Hepatocyte (in vitro differentiated cells): Measurements from ENCODE around the gene TRIP10. TPM values are rescaled to one million over a fixed set of nuclear protein-coding genes. Genes with fewer than 3 reads are reported as not detected.
A peak's percentile ranks its signal among the peaks of the same experiment; 100 is the strongest.

Experiments used
- DNase-seq: peaks from one replicate; pipeline ENCODE4 v3.0.0-alpha.2; 2016; ENCODE audit warnings: low spot score
- H2AFZ ChIP-seq: fragments of 200-600 bp; sonication (generic); 2 replicates; pipeline ENCODE4 v1.6.0; 2016; ENCODE audit warnings: antibody characterized with exemption, mild to moderate bottlenecking
- H3K27ac ChIP-seq: fragments of 200-600 bp; sonication (generic); 2 replicates; pipeline ENCODE4 v1.5.1; 2016; ENCODE audit warnings: mild to moderate bottlenecking
- H3K27me3 ChIP-seq: fragments of 200-600 bp; sonication (generic); 2 replicates; pipeline ENCODE4 v1.6.1; 2016
- H3K36me3 ChIP-seq: fragments of 200-600 bp; sonication (generic); replicated peaks from 2 replicates; pipeline ENCODE4 v1.5.1; 2016; ENCODE audit warnings: low read depth; ENCODE audit not compliant: insufficient read depth
- H3K4me1 ChIP-seq: fragments of 200-600 bp; sonication (generic); 2 replicates; pipeline ENCODE4 v1.5.1; 2016; ENCODE audit warnings: mild to moderate bottlenecking, moderate library complexity; ENCODE audit not compliant: insufficient read depth
- H3K4me2 ChIP-seq: fragments of 200-600 bp; sonication (generic); 2 replicates; pipeline ENCODE4 v1.6.0; 2016
- H3K4me3 ChIP-seq: fragments of 200-600 bp; sonication (generic); 2 replicates; pipeline ENCODE4 v1.5.1; 2016; ENCODE audit warnings: mild to moderate bottlenecking
- H3K79me2 ChIP-seq: fragments of 200-600 bp; sonication (generic); 2 replicates; pipeline ENCODE4 v1.6.0; 2017; ENCODE audit warnings: mild to moderate bottlenecking
- H3K9me2 ChIP-seq: fragments of 200-600 bp; sonication (generic); replicated peaks from 2 replicates; pipeline ENCODE4 v1.6.0; 2017; ENCODE audit warnings: mild to moderate bottlenecking; ENCODE audit not compliant: insufficient read depth
- H3K9me3 ChIP-seq: fragments of 200-600 bp; sonication (generic); 2 replicates; pipeline ENCODE4 v1.5.1; 2016; ENCODE audit warnings: low read depth, mild to moderate bottlenecking
- H4K20me1 ChIP-seq: fragments of 200-600 bp; sonication (generic); 2 replicates; pipeline ENCODE4 v1.6.0; 2016; ENCODE audit warnings: mild to moderate bottlenecking; ENCODE audit not compliant: insufficient read depth, poor library complexity, severe bottlenecking
- EZH2 ChIP-seq: fragments of 200-600 bp; sonication (generic); IDR thresholded peaks from 2 replicates; pipeline ENCODE4 v1.6.1; 2016; ENCODE audit warnings: antibody characterized with exemption, mild to moderate bottlenecking, borderline replicate concordance
- EZH2phosphoT487 ChIP-seq: fragments of 200-600 bp; sonication (generic); IDR thresholded peaks from one replicate; pipeline ENCODE4 v1.6.1; 2018; ENCODE audit warnings: antibody characterized with exemption, mild to moderate bottlenecking, low read depth, moderate library complexity; ENCODE audit not compliant: unreplicated experiment, severe bottlenecking
- WGBS: methylation state at CpG from one replicate; pipeline ENCODE4 v1.1.6; 2016; ENCODE audit warnings: low lambda C conversion rate; ENCODE audit errors: missing lambda C conversion rate; 5-methylcytosine and 5-hydroxymethylcytosine counted together
- polyA plus RNA-seq: library from polyadenylated mRNA; unstranded; fragments of >200 nt; fragmentation: Nextera tagmentation; extraction: Ambion mirVana; gene quantifications from 2 replicates; pipeline ENCODE4 v1.2.1, GENCODE V29; 2016
- total RNA-seq: library from RNA; depleted of rRNA; stranded (reverse); fragments of >200 nt; gene quantifications from 2 replicates; pipeline ENCODE4 v1.2.3, GENCODE V29; 2014
- TF ChIP-seq, protein P1 (sequence below): fragments of 200-600 bp; sonication (generic); IDR thresholded peaks from 2 replicates; pipeline ENCODE4 v1.5.1; 2016; ENCODE audit warnings: antibody characterized with exemption, mild to moderate bottlenecking; ENCODE audit not compliant: poor library complexity

TRIP10 gene
- total and polyA plus RNA-seq, 2 experiments from 2014 or later, result 48.8 to 79.5 TPM

DNA sequence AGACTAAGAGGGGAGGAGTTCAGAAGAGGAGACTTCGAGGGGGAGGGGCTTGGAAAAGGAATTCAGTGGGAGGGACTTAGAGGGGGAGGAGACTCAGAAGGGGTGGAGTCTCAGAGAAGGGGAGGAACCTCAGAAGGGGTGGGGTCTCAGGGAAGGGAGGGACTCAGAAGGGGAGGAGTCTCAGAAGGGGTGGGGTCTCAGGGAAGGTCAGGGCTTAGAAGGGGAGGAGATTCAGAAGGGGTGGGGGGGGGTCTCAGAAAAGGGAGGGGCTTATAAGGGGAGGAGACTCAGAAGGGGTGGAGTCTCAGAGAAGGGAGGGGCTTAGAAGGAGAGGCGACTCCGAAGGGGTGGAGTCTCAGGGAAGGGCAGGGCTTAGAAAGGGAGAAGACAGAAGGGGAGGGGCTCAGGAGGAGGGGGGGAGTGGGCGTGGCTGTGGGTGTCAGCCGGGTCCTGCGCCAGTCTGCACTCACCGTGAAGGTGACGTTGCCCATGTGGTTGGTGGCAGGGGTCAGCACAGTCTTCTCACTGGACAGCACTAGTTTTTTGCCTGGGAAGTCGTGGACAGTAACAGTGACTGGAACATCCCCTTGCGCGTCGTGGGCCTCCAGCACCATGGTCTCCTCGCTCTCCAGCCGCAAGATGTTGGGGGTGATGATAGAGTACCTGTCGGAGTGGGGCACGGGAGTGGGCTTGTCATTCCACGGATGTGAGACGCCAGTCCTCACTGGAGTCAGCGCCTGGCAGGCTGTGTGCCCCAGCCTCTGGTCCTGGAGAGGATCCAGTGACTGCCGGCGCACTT lies 20.5 kb upstream of the TRIP10 start:
- Histone ChIP-seq H3K79me2 (no peaks in the 10 kb centered on the region), H3K27ac (no peak overlapping the region), H4K20me1 (no peaks in the 10 kb centered on the region), H3K27me3 (no peaks in the 10 kb centered on the region), H3K9me3 (no peaks in the 10 kb centered on the region), H3K4me3 (no peak overlapping the region), H3K4me1 (peaks cover 16% of the 10 kb centered on the region), H3K9me2 (no peaks in the 10 kb centered on the region), H3K36me3 (no peaks in the 10 kb centered on the region), H2AFZ (no peak overlapping the region), H3K4me2 (peak overlapping the region; percentile 63)
- 93% methylated on average over 15 of the region's 21 CpGs for whole genome bisulfite sequencing
- no peak for TF ChIP-seq EZH2
- TF ChIP-seq, protein P1, sequence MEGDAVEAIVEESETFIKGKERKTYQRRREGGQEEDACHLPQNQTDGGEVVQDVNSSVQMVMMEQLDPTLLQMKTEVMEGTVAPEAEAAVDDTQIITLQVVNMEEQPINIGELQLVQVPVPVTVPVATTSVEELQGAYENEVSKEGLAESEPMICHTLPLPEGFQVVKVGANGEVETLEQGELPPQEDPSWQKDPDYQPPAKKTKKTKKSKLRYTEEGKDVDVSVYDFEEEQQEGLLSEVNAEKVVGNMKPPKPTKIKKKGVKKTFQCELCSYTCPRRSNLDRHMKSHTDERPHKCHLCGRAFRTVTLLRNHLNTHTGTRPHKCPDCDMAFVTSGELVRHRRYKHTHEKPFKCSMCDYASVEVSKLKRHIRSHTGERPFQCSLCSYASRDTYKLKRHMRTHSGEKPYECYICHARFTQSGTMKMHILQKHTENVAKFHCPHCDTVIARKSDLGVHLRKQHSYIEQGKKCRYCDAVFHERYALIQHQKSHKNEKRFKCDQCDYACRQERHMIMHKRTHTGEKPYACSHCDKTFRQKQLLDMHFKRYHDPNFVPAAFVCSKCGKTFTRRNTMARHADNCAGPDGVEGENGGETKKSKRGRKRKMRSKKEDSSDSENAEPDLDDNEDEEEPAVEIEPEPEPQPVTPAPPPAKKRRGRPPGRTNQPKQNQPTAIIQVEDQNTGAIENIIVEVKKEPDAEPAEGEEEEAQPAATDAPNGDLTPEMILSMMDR, result no peak
- TF ChIP-seq EZH2phosphoT487, result no peak
- peak; percentile 67 for DNase-seq

DNA sequence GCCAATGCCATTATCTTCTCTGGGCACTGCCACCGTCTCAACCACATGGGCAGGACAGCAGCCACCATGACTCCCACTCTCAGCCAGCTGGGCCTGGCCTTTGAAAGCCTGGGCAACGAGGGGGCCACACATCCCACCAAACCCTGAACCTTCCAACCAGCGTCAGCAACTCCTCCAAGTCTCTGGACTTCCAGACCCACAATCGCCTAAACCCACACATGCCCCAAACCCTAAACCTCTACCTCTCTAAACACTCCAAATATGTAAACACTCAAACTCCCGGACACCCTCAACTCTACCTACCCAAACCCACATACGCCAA lies 20.0 kb upstream of the TRIP10 start:
- Histone ChIP-seq H3K9me3 (no peaks in the 10 kb centered on the region), H3K79me2 (no peaks in the 10 kb centered on the region), H3K36me3 (no peaks in the 10 kb centered on the region), H2AFZ (no peak overlapping the region), H3K4me2 (peak overlapping the region; percentile 63), H3K9me2 (no peaks in the 10 kb centered on the region), H4K20me1 (no peaks in the 10 kb centered on the region), H3K4me3 (no peak overlapping the region), H3K4me1 (peaks cover 16% of the 10 kb centered on the region), H3K27me3 (no peaks in the 10 kb centered on the region), H3K27ac (no peak overlapping the region)
- TF ChIP-seq, protein P1, result no peak
- TF ChIP-seq EZH2phosphoT487 (no peak), EZH2 (no peak)
- DNase-seq, result no peak
- WGBS, result 84% methylated on average over 6 of the region's 6 CpGs

DNA sequence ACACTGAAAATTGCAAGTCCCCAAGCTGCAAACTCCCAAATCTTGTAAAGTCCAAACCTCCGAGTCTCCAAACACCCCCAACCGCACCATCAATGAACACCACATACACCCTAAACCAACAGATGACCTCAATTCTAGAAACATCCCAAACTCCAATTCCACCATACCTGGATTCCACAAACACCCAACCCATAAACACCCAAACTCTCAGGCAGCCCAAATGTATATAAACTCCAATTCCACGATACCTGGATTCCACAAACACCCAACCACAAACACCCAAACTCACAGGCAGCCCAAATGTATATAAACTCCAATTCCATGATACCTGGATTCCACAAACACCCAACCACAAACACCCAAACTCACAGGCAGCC lies 19.5 kb upstream of the TRIP10 start:
- no peaks in the 10 kb centered on the region for H3K9me3 ChIP-seq
- H3K4me2 ChIP-seq, result peak overlapping the region; percentile 63
- H3K4me1 ChIP-seq, result peaks cover 16% of the 10 kb centered on the region
- H3K27me3 ChIP-seq, result no peaks in the 10 kb centered on the region
- no peaks in the 10 kb centered on the region for H3K36me3 ChIP-seq
- DNase-seq, result no peak
- WGBS, result 91% methylated on average over 3 of the region's 3 CpGs
- no peak overlapping the region for H2AFZ ChIP-seq
- H3K27ac ChIP-seq, result peak overlapping the region; percentile 51
- no peaks in the 10 kb centered on the region for H3K79me2 ChIP-seq
- H3K4me3 ChIP-seq, result no peak overlapping the region
- TF ChIP-seq EZH2phosphoT487, result no peak
- TF ChIP-seq EZH2, result no peak
- no peaks in the 10 kb centered on the region for H3K9me2 ChIP-seq
- H4K20me1 ChIP-seq, result no peaks in the 10 kb centered on the region

DNA sequence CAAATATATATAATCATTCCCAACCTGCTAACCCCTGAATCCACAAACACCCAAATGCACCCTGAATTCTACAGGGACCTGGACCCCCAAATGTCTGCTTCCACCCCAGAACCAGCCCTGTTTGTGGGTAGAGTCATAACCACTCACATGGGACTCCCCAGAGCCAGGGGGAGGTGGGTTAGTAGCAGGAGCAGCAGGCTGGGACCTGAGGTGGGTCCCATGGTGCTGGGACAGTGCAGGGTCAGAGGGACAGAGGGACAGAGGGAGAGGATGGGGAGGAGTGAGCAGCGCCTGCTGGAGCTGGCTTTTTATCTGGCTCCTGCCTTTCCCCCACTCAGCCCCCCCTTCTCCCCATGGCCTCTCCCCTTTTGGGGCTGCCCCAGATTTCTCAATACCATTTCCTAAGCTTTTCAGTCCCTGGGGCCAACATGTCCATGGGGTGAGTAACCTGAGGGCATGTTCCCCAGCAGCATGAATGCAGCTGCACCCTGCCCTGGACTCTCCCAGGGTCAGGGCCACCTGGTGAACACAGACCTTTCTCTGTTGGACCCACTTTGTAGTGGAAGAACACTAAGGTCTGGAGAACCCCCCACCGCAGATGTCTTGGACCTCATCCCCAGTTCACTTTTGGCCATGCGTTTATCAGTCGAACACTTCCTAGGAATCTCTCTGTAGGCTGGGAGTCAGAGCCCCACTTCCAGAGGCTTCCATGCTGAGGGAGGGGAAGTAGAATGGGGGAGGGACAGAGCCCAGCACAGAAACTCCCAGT lies 18.9 kb upstream of the TRIP10 start, which contains the start of gene C3:
Gene C3, minus strand, starts transcription at position 282 of the 769 bp plus-strand sequence. Its CDS starts 61 bp downstream, at position 221.
- H4K20me1 ChIP-seq, result no peaks in the 10 kb centered on the region
- peak within 1 kb of the TSS; percentile 51 for H3K27ac ChIP-seq
- no peak within 1 kb of the TSS for H2AFZ ChIP-seq
- no peaks in the 10 kb centered on the region for H3K36me3 ChIP-seq
- 69% methylated on average over 4 of the region's 4 CpGs for WGBS
- H3K4me2 ChIP-seq, result peak within 1 kb of the TSS; percentile 63
- H3K4me1 ChIP-seq, result peaks cover 17% of the 10 kb centered on the region
- no peaks in the 10 kb centered on the region for H3K79me2 ChIP-seq
- peak; percentile 76 for DNase-seq
- no peaks in the 10 kb centered on the region for H3K9me2 ChIP-seq
- TF ChIP-seq EZH2 (no peak), EZH2phosphoT487 (no peak)
- TF ChIP-seq, protein P1, result no peak
- H3K9me3 ChIP-seq, result no peaks in the 10 kb centered on the region
- H3K27me3 ChIP-seq, result no peaks in the 10 kb centered on the region
- H3K4me3 ChIP-seq, result no peak within 1 kb of the TSS
